DOHH2 (cell line): ENCODE results near the gene DDX4.

Source experiments
- H3F3A ChIP-seq: fragments of 200-600 bp; sonication (generic), shearing (Covaris generic); 2 replicates; pipeline ENCODE4 v1.6.0; 2016; ENCODE audit warnings: antibody characterized with exemption, mild to moderate bottlenecking; ENCODE audit not compliant: control insufficient read depth, insufficient read depth
- H3K27ac ChIP-seq: fragments of 200-600 bp; sonication (generic); 2 replicates; pipeline ENCODE4 v1.5.1; 2014; ENCODE audit warnings: low read depth, mild to moderate bottlenecking, low read length, moderate library complexity
- H3K27me3 ChIP-seq: fragments of 200-600 bp; sonication (generic); 2 replicates; pipeline ENCODE4 v1.6.1; 2014; ENCODE audit warnings: mild to moderate bottlenecking, low read length, mixed read lengths; ENCODE audit not compliant: control insufficient read depth
- H3K36me3 ChIP-seq: fragments of 200-600 bp; sonication (generic); 2 replicates; pipeline ENCODE4 v1.6.1; 2014; ENCODE audit warnings: mild to moderate bottlenecking, low read length, moderate library complexity, mixed read lengths; ENCODE audit not compliant: control insufficient read depth
- H3K4me1 ChIP-seq: fragments of 200-600 bp; sonication (generic); 2 replicates; pipeline ENCODE4 v1.6.1; 2014; ENCODE audit warnings: mild to moderate bottlenecking, low read length, mixed read lengths; ENCODE audit not compliant: control insufficient read depth
- H3K4me2 ChIP-seq: fragments of 200-600 bp; sonication (generic); 2 replicates; pipeline ENCODE4 v1.6.0; 2014; ENCODE audit warnings: mild to moderate bottlenecking, low read length, moderate library complexity
- H3K4me3 ChIP-seq: fragments of 200-600 bp; sonication (generic); 2 replicates; pipeline ENCODE4 v1.5.1; 2014; ENCODE audit warnings: mild to moderate bottlenecking, low read length, mixed read lengths
- H3K79me2 ChIP-seq: fragments of 200-600 bp; sonication (generic); 2 replicates; pipeline ENCODE4 v1.6.1; 2014; ENCODE audit warnings: mild to moderate bottlenecking, low read length, mixed read lengths; ENCODE audit not compliant: control insufficient read depth
- H3K9me2 ChIP-seq: fragments of 200-600 bp; sonication (generic); replicated peaks from 2 replicates; pipeline ENCODE4 v1.6.1; 2014; ENCODE audit warnings: mild to moderate bottlenecking, low read length, mixed read lengths; ENCODE audit not compliant: control insufficient read depth
- H3K9me3 ChIP-seq: fragments of 200-600 bp; sonication (generic); 2 replicates; pipeline ENCODE4 v1.6.1; 2014; ENCODE audit warnings: antibody characterized with exemption, low read length, mixed read lengths; ENCODE audit not compliant: control insufficient read depth, insufficient read depth
- H4K20me1 ChIP-seq: fragments of 200-600 bp; sonication (generic); 2 replicates; pipeline ENCODE4 v1.6.0; 2014; ENCODE audit warnings: low read depth, mild to moderate bottlenecking, antibody characterized with exemption, low read length, moderate library complexity; ENCODE audit not compliant: control insufficient read depth, insufficient read depth
- EZH2phosphoT487 ChIP-seq: fragments of 200-600 bp; sonication (generic); IDR thresholded peaks from 2 replicates; pipeline ENCODE4 v1.6.1; 2017; ENCODE audit warnings: borderline replicate concordance, mild to moderate bottlenecking, antibody characterized with exemption, low read length, moderate library complexity, mixed read lengths
- TF ChIP-seq, protein P1 (sequence below): fragments of 200-600 bp; sonication (generic); IDR thresholded peaks from one replicate; pipeline ENCODE4 v1.5.1; 2014; ENCODE audit warnings: antibody characterized with exemption, mild to moderate bottlenecking, low read depth, low read length; ENCODE audit not compliant: poor library complexity, severe bottlenecking

DDX4 gene

DNA sequence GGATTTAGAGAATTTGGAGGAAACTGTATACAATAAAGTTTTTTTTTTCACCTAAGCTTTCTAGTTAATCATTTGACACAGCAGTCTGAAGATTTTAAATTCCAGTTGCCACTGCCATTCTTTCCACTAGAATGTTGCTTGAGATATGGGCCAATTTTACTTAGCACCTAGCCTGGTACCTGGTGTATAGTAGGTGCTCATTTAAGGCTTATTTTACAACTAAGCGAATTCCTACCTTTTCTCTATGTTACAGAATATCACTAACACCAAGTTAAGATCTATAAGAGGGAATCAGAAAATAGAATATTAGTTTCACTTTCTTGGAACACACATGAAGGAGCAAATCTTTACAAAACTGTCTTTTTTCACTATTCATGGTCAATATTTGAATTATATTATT lies 3.2 kb upstream of the DDX4 start:
- no peak for TF ChIP-seq EZH2phosphoT487
- TF ChIP-seq, protein P1, sequence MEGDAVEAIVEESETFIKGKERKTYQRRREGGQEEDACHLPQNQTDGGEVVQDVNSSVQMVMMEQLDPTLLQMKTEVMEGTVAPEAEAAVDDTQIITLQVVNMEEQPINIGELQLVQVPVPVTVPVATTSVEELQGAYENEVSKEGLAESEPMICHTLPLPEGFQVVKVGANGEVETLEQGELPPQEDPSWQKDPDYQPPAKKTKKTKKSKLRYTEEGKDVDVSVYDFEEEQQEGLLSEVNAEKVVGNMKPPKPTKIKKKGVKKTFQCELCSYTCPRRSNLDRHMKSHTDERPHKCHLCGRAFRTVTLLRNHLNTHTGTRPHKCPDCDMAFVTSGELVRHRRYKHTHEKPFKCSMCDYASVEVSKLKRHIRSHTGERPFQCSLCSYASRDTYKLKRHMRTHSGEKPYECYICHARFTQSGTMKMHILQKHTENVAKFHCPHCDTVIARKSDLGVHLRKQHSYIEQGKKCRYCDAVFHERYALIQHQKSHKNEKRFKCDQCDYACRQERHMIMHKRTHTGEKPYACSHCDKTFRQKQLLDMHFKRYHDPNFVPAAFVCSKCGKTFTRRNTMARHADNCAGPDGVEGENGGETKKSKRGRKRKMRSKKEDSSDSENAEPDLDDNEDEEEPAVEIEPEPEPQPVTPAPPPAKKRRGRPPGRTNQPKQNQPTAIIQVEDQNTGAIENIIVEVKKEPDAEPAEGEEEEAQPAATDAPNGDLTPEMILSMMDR = no peak
- H3F3A ChIP-seq = no peaks in the 10 kb centered on the region
- no peak overlapping the region for H3K4me3 ChIP-seq
- no peaks in the 10 kb centered on the region for H4K20me1 ChIP-seq
- no peak overlapping the region for H3K27ac ChIP-seq
- H3K36me3 ChIP-seq = no peaks in the 10 kb centered on the region
- no peaks in the 10 kb centered on the region for H3K9me3 ChIP-seq
- no peaks in the 10 kb centered on the region for H3K9me2 ChIP-seq
- no peak overlapping the region for H3K4me2 ChIP-seq
- no peaks in the 10 kb centered on the region for H3K27me3 ChIP-seq
- H3K79me2 ChIP-seq = no peaks in the 10 kb centered on the region
- H3K4me1 ChIP-seq = no peaks in the 10 kb centered on the region

DNA sequence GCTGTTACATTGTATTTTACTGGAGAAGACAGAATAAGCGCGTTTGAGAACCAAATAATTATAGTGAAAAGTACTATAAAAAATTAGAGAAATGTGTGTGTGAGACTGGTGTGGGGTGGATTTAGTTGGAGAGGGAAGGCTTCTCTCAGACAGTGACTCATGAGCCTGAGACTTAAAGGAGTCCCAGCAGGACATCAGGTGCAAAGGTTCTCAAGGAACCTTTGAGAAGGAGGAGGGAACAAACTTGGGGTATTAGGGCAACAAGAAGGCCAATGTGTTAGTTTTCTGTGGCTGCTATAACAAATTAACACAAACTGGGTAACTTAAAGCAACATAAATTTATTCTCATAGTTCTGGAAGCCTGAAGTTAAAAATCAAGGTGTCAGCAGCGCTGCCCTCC lies 4.9 kb downstream of the DDX4 start:
- Histone ChIP-seq H3K9me3 (no peaks in the 10 kb centered on the region), H3K36me3 (no peaks in the 10 kb centered on the region), H4K20me1 (no peaks in the 10 kb centered on the region), H3K27me3 (no peaks in the 10 kb centered on the region), H3K4me2 (no peak overlapping the region), H3K4me3 (no peak overlapping the region), H3K9me2 (no peaks in the 10 kb centered on the region), H3K79me2 (no peaks in the 10 kb centered on the region), H3F3A (no peaks in the 10 kb centered on the region), H3K27ac (no peak overlapping the region), H3K4me1 (no peaks in the 10 kb centered on the region)
- TF ChIP-seq, protein P1 = no peak
- no peak for TF ChIP-seq EZH2phosphoT487

DNA sequence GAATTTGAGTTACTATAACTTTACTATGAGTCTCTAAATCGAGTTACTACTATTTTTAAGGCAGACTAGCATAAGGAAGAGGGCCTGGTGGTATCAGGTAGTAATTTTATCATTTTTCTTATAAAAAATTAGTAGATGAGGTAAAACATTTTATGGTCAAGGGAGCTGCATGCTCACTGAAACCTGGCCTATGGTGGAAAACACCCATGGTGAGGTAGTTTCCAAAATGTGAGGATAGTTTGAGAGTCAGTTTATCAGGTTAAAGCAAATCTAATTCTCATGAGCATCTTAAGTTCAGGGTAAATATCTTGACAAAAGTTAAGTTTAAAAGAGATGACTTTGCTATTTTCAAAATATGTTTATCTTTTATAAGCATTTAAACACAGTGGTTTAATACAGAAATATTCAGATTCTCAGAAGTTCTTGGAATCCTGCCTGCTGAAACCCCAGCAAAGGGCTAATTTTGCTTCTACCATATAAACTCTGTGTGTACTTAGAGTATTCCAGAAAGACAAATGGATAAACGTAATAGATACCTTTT lies 10.0 kb downstream of the DDX4 start:
- H3K4me3 ChIP-seq = no peak overlapping the region
- no peaks in the 10 kb centered on the region; the same call in 1 of the 2 replicates for H3K27me3 ChIP-seq
- no peaks in the 10 kb centered on the region for H3K36me3 ChIP-seq
- H4K20me1 ChIP-seq = no peaks in the 10 kb centered on the region
- H3K9me2 ChIP-seq = no peaks in the 10 kb centered on the region
- H3F3A ChIP-seq = no peaks in the 10 kb centered on the region
- H3K9me3 ChIP-seq = no peaks in the 10 kb centered on the region
- no peak overlapping the region for H3K4me2 ChIP-seq
- no peaks in the 10 kb centered on the region for H3K4me1 ChIP-seq
- TF ChIP-seq EZH2phosphoT487 = no peak
- TF ChIP-seq, protein P1 = no peak
- no peaks in the 10 kb centered on the region for H3K79me2 ChIP-seq
- no peak overlapping the region for H3K27ac ChIP-seq
